Immature natural killer cell (primary cell): Measurements from ENCODE around the gene SLC46A2. TPM values are rescaled to one million over a fixed set of nuclear protein-coding genes. Genes with fewer than 3 reads are reported as not detected.

Source experiments
- DNase-seq, 3 donors: peaks; one replicate each; pipeline ENCODE4 v3.0.0; 2022; ENCODE audit warnings: mixed read lengths in 1 of 3
- H3K27ac Mint-ChIP-seq, 6 donors: one replicate each; pipeline ENCODE4 v1.8.0; 2020; ENCODE audit warnings: mixed read lengths in 6 of 6, mild to moderate bottlenecking in 5 of 6, inconsistent platforms in 4 of 6, moderate library complexity in 3 of 6
- H3K27me3 Mint-ChIP-seq, 3 donors: one replicate each; pipeline ENCODE4 v1.8.0; 2020 to 2021; ENCODE audit warnings: low read depth in 3 of 3, mild to moderate bottlenecking in 3 of 3, mixed read lengths in 3 of 3, moderate library complexity in 3 of 3, inconsistent platforms in 1 of 3
- H3K36me3 Mint-ChIP-seq, 3 donors: one replicate each; pipeline ENCODE4 v1.8.0; 2020; ENCODE audit warnings: mixed read lengths in 3 of 3, inconsistent platforms in 2 of 3, mild to moderate bottlenecking in 2 of 3
- H3K4me1 Mint-ChIP-seq, 2 donors: one replicate each; pipeline ENCODE4 v1.8.0; 2020; ENCODE audit warnings: inconsistent platforms in 2 of 2, mild to moderate bottlenecking in 2 of 2, mixed read lengths in 2 of 2, moderate library complexity in 1 of 2
- H3K4me3 Mint-ChIP-seq, 5 donors: one replicate each; pipeline ENCODE4 v1.8.0; 2020; ENCODE audit warnings: mild to moderate bottlenecking in 5 of 5, mixed read lengths in 5 of 5, inconsistent platforms in 3 of 5, moderate library complexity in 3 of 5
- H3K9me3 Mint-ChIP-seq, 6 donors: one replicate each; pipeline ENCODE4 v1.8.0; 2020; ENCODE audit warnings: mild to moderate bottlenecking in 6 of 6, mixed read lengths in 6 of 6, inconsistent platforms in 4 of 6, moderate library complexity in 3 of 6
- polyA plus RNA-seq, 3 donors: library from polyadenylated mRNA; unstranded; fragments of 300-500 nt; fragmentation: Illumina TruSeq; gene quantifications; one replicate each; pipeline ENCODE4 v1.2.3, GENCODE V29; 2021

SLC46A2 gene, protein sequence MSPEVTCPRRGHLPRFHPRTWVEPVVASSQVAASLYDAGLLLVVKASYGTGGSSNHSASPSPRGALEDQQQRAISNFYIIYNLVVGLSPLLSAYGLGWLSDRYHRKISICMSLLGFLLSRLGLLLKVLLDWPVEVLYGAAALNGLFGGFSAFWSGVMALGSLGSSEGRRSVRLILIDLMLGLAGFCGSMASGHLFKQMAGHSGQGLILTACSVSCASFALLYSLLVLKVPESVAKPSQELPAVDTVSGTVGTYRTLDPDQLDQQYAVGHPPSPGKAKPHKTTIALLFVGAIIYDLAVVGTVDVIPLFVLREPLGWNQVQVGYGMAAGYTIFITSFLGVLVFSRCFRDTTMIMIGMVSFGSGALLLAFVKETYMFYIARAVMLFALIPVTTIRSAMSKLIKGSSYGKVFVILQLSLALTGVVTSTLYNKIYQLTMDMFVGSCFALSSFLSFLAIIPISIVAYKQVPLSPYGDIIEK
- polyA plus RNA-seq = under 1 TPM; 0.13 to 0.96 (median 0.16) TPM

DNA sequence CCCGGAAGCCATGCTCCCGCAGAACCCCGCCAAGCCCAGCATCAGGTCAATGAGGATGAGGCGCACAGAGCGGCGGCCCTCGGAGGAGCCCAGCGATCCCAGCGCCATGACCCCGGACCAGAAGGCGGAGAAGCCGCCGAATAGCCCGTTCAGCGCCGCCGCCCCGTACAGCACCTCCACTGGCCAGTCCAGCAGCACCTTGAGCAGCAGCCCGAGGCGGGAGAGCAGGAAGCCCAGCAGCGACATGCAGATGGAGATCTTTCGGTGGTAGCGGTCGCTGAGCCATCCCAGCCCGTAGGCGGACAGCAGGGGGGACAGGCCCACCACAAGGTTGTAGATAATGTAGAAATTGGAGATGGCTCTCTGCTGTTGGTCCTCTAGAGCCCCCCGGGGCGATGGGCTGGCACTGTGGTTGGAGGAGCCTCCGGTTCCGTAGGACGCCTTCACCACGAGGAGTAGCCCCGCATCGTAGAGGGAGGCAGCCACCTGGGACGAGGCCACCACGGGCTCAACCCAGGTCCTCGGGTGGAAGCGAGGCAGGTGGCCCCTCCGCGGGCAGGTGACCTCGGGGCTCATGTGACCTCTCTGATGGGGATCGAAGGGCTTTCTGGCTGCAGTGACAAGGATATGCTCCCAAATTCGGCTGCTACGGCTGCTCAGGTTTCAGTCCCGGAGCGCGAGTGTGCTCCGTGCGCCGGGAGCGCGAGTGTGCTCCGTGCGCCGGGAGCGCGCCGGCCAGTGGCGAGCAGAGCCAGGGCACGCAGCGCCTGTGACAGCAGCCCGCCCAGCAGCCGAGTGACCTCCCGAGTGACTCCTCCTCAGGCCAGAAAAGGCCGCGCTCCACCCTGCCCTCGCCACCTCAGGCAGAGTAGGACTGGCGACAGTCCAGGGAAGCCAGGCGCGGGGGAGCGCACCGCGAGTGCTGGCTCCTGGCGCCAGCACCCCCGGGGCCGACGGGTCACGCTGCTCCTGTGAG is at the start of gene SLC46A2:
Gene SLC46A2 (minus strand): TSS at position 771 of the 976 bp plus-strand sequence. CDS start 195 bp downstream, at position 576.
- Mint-ChIP-seq H3K4me3 (no peak within 1 kb of the TSS), H3K4me1 (no peaks in the 10 kb centered on the region), H3K27me3 (peaks cover 3 to 20% (median 13%) of the 10 kb centered on the region in 3 donors), H3K36me3 (no peaks in the 10 kb centered on the region), H3K27ac (no peak within 1 kb of the TSS), H3K9me3 (peaks cover 0 to 1% (median 0%) of the 10 kb centered on the region in 6 donors)
- no peak for DNase-seq

DNA sequence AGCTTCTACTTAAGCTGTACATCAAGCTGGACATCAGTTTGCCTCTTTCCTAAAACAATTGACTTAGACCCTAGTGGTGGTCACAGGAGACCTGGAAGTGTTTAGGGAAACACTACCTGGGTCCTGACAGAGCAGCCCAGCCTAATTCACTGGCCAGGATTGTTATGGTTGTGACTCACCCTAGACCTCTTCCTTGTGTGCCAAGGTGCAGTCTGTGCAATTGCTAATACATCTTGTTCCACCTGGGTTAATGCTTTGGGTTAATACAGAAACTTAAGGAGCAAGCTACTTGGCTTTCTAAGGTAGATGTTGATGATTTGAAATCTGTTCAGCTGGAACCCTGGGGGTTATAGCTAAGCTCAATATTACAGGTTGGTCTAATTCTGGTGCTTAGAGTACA is 48.7 kb upstream of the SLC46A2 start:
- no peaks in the 10 kb centered on the region for H3K4me1 Mint-ChIP-seq
- no peaks in the 10 kb centered on the region for H3K36me3 Mint-ChIP-seq
- peaks cover 0 to 1% (median 0%) of the 10 kb centered on the region in 3 donors for H3K27me3 Mint-ChIP-seq
- DNase-seq = no peak
- H3K4me3 Mint-ChIP-seq = no peak overlapping the region
- H3K27ac Mint-ChIP-seq = no peak overlapping the region
- H3K9me3 Mint-ChIP-seq = peaks cover 0 to 8% (median 0%) of the 10 kb centered on the region in 6 donors

DNA sequence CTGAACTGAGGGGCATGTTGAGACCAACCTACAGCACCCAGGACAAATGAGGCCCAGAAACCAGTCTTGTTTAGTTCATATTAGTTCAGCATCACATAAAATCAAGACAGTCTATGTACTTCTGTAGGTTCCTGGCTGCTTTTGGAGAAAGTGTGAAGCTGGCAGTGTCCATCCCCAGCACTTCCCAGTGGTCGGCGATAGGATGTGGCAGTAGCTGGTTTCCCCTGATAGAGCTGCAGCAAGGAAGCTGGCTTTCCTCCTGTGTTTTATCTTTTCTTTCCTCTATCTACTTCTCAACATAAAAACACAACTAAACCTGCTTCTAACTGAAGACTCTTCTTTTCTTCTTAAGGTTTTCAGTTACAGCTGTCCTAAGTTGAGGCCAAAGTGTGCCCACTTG is 43.0 kb upstream of the SLC46A2 start:
- no peaks in the 10 kb centered on the region for H3K4me1 Mint-ChIP-seq
- H3K9me3 Mint-ChIP-seq = no peaks in the 10 kb centered on the region
- H3K4me3 Mint-ChIP-seq = no peak overlapping the region
- no peaks in the 10 kb centered on the region for H3K36me3 Mint-ChIP-seq
- DNase-seq = no peak
- H3K27me3 Mint-ChIP-seq = peaks cover 0 to 7% (median under 1%) of the 10 kb centered on the region in 3 donors
- no peak overlapping the region for H3K27ac Mint-ChIP-seq

DNA sequence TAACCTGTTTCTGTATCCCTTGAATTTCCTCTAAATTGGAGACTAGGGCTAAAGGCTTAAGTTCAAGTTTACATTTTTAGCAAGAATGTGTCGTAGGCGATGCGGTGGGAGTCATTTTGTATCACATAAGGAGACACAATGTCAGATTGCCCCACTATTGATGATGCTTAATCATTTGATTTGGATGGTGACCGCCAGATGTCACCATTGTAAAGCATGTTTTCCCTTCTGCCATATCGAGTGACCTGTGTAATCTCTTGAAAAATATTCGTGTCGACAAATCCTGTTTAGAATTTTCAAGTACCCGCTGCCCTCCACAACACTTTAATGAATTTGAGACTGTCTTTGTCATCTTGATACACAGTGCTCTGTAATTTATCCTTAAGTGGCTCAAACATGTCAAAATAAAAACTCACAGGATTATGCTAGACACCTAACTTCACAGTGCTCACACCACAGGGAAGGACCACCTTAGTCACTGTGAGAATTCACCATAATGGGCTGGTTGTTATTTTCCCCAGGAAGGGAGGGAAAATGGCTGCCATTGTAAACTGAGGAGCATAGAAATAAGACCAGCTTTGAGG is 34.5 kb upstream of the SLC46A2 start:
- Mint-ChIP-seq H3K27ac (no peak overlapping the region), H3K36me3 (no peaks in the 10 kb centered on the region), H3K27me3 (peaks cover 5 to 20% (median 9%) of the 10 kb centered on the region in 3 donors), H3K4me3 (no peak overlapping the region), H3K9me3 (no peaks in the 10 kb centered on the region), H3K4me1 (no peaks in the 10 kb centered on the region)
- DNase-seq = no peak

DNA sequence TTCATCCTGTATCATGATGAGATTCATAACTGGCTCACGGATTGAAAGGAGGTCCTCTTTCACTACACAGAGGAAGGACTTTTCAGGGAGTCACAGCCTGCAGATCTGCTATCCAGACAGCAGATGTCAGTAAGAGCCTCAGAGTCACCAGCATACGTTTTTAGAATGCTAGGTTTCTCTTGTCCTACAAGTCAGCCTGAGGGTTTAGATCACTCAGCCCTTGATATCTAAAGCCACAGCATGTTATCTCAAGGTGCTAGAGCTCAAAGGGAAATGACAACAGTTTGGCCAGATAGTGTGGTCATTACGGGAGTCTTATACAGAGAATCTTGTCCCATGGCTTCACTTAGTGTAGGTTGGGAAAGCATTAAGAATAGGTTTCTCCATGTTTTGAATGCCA is 30.9 kb upstream of the SLC46A2 start:
- no peak for DNase-seq
- Mint-ChIP-seq H3K9me3 (no peaks in the 10 kb centered on the region), H3K36me3 (no peaks in the 10 kb centered on the region), H3K27me3 (peaks cover 2 to 10% (median 3%) of the 10 kb centered on the region in 3 donors), H3K27ac (no peak overlapping the region), H3K4me3 (no peak overlapping the region), H3K4me1 (no peaks in the 10 kb centered on the region)

DNA sequence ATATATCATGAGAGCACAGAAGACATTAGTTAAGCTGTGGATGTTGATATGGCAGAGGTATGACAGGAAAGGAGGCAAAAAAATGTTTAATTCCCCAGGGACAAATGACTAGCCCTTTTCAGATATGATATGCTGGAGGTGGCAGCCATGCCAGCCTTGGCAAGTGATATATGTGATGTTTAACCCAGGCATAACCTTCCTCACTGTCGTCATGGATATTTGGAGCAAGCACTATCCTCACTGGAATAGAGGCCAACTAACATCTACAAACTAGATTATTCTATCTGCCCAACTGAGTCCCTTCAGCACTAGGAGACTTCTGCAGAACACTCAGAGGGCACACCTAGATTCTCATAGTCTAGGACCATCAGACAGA is 27.3 kb upstream of the SLC46A2 start:
- no peaks in the 10 kb centered on the region for H3K9me3 Mint-ChIP-seq
- no peak overlapping the region for H3K27ac Mint-ChIP-seq
- H3K27me3 Mint-ChIP-seq = peaks cover 0 to 7% (median 2%) of the 10 kb centered on the region in 3 donors
- no peak overlapping the region for H3K4me3 Mint-ChIP-seq
- DNase-seq = no peak
- H3K4me1 Mint-ChIP-seq = no peaks in the 10 kb centered on the region
- H3K36me3 Mint-ChIP-seq = no peaks in the 10 kb centered on the region

DNA sequence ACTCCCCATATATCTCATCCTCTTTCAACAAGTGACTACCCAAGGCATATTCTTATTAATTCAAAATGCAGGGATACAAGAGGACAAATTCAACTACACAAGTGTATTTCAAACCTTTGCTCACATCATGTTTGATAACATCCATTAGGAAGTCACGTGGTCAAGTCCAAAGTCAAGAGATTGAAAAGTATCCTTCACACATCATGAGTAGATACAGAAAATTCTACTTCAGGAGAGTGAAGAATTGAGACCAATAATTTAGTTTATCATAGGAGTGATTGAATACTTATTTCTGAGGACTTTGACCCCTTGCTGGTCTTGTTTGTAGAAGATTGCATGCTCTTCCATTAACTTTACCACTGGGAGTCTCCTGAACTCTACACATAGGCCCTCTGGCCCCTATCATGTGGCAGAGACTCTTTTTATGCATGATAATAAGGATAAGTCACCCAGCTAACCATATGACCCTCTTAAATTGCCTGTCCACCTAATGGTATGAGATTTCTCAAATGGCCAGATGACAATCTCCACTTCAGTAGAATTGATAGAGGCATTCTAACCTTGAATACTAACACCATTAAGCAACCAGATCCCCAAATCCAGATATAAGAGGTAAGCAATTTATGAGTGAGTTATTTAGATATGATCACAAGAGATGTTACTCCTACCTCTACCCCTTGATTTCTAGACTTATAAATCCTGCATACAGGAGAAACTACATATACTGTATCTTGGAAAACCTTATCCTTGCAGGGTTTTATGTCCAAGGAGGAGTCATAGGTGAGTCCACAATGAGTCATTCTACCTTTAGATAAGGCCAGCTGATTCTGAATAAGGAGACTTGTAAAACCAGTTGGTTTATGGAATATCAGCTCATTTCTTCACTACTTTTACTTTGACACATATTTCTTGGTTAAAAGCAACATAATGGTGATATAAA is 26.6 kb upstream of the SLC46A2 start:
- DNase-seq = no peak
- Mint-ChIP-seq H3K4me3 (no peak overlapping the region), H3K27me3 (peaks cover 0 to 4% (median 2%) of the 10 kb centered on the region in 3 donors), H3K9me3 (no peaks in the 10 kb centered on the region), H3K4me1 (no peaks in the 10 kb centered on the region), H3K27ac (no peak overlapping the region), H3K36me3 (no peaks in the 10 kb centered on the region)

DNA sequence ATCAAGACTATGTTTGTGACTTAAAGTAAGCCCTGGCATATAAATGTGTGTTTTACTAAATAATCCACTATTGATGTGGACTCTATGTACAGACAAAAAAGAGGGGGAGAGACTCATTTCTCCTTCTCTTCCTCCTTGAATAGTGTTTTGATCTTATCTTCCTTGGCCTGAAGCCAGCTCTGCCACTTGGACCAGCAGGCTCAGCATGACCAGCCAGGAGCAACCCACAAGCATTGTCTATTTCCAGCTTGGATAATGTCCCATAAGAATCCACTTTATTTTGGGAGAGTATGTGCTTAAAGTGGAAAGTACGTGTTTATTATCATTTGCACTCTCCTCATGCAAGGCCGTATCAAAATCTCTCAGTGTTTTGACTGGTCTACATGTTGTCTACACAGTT is 23.8 kb upstream of the SLC46A2 start:
- no peaks in the 10 kb centered on the region for H3K9me3 Mint-ChIP-seq
- H3K36me3 Mint-ChIP-seq = no peaks in the 10 kb centered on the region
- H3K27ac Mint-ChIP-seq = no peak overlapping the region
- DNase-seq = no peak
- H3K27me3 Mint-ChIP-seq = peaks cover 0 to 2% (median 2%) of the 10 kb centered on the region in 3 donors
- no peak overlapping the region for H3K4me3 Mint-ChIP-seq
- H3K4me1 Mint-ChIP-seq = no peaks in the 10 kb centered on the region

DNA sequence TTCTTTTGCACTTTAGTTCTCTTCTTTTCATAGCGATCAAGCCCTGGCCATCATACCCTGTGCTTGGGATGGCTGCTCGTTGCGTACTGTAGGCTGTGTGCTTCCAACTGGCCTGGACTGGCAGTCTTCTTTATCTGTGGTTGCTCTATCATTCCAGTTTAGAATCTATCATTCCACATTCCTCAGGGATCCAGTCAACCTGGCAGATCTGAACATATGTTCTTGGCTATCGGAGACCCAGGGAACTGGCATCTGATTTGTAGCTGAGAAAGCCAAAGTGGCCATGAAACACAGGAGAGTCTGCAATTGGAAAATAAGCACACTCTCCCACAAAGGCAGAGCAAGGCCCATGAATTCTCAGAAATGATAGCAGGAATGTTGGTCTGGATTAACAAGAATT is 22.6 kb upstream of the SLC46A2 start:
- Mint-ChIP-seq H3K4me3 (no peak overlapping the region), H3K27me3 (peaks cover 0 to 2% (median 0%) of the 10 kb centered on the region in 3 donors), H3K36me3 (no peaks in the 10 kb centered on the region), H3K27ac (no peak overlapping the region), H3K9me3 (no peaks in the 10 kb centered on the region), H3K4me1 (no peaks in the 10 kb centered on the region)
- no peak for DNase-seq

DNA sequence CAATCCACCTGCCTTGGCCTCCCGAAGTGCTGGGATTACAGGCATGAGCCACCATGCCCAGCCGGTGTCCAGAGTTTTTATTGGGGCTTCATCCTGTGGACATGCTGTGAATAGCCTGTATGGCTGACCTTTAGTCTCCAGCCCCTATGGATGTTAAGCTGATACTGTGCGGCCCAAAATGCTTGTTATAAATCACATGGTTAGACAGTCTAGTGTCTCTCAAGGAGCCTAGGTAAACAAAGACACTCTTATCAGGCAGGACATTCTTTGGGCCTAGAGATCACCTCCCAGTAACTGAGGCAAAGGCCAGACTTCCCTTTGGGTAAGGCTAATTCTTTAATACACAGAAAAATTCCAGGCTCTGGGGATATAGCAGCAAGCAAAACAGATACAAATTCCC is 22.0 kb upstream of the SLC46A2 start:
- Mint-ChIP-seq H3K9me3 (no peaks in the 10 kb centered on the region), H3K36me3 (no peaks in the 10 kb centered on the region), H3K27me3 (peaks cover 0 to 2% (median 0%) of the 10 kb centered on the region in 3 donors), H3K4me3 (no peak overlapping the region), H3K27ac (no peak overlapping the region), H3K4me1 (no peaks in the 10 kb centered on the region)
- DNase-seq = no peak

DNA sequence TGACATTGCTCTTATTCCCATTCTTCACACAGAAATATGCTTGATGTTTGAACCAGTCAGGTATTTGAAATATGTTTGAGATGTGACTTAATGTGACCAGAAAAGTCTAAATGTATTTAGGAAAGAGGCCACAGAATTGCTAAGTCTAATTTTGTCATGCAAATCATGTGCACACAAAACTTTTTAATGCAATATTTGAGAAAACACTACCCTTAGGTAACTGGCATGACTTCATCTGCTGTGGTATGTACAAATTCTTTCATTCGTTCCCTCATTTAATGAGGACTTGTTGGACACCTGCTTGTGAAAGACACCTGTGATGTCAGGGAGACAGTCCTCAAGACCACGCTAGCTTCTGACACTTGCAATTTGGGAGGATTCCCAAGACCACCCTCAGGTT is 21.1 kb upstream of the SLC46A2 start:
- Mint-ChIP-seq H3K9me3 (no peaks in the 10 kb centered on the region), H3K4me1 (no peaks in the 10 kb centered on the region), H3K27ac (no peak overlapping the region), H3K36me3 (no peaks in the 10 kb centered on the region), H3K4me3 (no peak overlapping the region), H3K27me3 (peaks cover 0 to 2% (median 0%) of the 10 kb centered on the region in 3 donors)
- no peak for DNase-seq

DNA sequence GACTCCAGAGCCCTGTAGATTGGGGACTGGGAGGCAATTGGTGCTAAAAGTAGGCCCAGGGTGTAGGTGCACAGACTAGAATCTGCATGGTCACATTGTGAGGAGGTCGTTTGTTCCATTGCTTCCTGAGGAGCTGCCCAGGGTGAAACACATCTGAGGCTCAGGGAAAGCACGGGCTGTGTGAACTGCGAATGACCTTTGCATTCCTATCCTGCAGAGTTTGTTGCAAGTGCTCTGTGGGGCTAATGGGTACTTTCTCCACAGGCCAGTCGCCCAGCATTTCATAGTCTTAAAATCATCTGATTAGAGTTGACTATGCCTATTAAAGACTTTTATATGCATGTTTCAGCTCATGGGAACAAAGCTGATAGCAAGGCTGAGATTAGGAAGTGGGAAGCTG is 14.4 kb upstream of the SLC46A2 start:
- no peak overlapping the region for H3K4me3 Mint-ChIP-seq
- H3K4me1 Mint-ChIP-seq = no peaks in the 10 kb centered on the region
- no peaks in the 10 kb centered on the region for H3K36me3 Mint-ChIP-seq
- H3K9me3 Mint-ChIP-seq = no peaks in the 10 kb centered on the region
- peaks cover 0 to 13% (median 3%) of the 10 kb centered on the region in 3 donors for H3K27me3 Mint-ChIP-seq
- no peak overlapping the region for H3K27ac Mint-ChIP-seq
- no peak for DNase-seq

DNA sequence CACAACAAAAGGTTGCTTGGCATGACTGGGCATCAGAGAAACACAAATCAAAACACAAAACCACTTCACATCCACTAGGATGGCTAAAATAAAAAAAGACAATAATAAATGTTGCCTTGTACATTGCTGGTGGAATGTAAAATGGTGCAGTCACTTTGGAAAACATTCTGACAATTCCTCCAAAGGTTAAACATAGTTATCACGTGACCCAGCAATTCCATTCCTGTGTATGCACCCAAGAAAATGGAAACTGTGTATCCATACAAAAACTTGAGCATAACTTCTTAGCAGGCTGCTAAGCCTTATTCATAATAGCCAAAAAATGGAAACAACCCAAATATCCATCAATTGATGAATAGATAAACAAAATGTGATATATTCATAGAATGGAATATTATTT is 10.2 kb upstream of the SLC46A2 start:
- no peak for DNase-seq

More for the DNA sequence above, 10.2 kb upstream of the SLC46A2 start:
- no peaks in the 10 kb centered on the region for H3K4me1 Mint-ChIP-seq
- H3K27me3 Mint-ChIP-seq = peaks cover 0 to 33% (median 6%) of the 10 kb centered on the region in 3 donors
- no peak overlapping the region for H3K4me3 Mint-ChIP-seq
- H3K9me3 Mint-ChIP-seq = no peaks in the 10 kb centered on the region
- no peak overlapping the region for H3K27ac Mint-ChIP-seq
- H3K36me3 Mint-ChIP-seq = no peaks in the 10 kb centered on the region
